ENCODE data around the gene TSFM.

The TSFM gene

GRCh38 chr12:57809425-57809824, 26.8 kb downstream of the TSFM start:
- DNase-seq = no peak
- no peaks in the 10 kb centered on the region for H3K9me3 ChIP-seq
- no peak for TF ChIP-seq CTCF (IDR thresholded peaks at IDR 0.05; ENCODE audit: low read depth, low read length)
- H3K36me3 ChIP-seq = no peaks in the 10 kb centered on the region
- H3K27me3 ChIP-seq = no peaks in the 10 kb centered on the region
- H3K4me1 ChIP-seq = no peaks in the 10 kb centered on the region
- H3K4me3 ChIP-seq (ENCODE audit: low read depth, low read length) = no peak overlapping the region

GRCh38 chr12:57810450-57810849, 27.9 kb downstream of the TSFM start:
- DNase-seq = no peak
- no peaks in the 10 kb centered on the region for H3K36me3 ChIP-seq
- H3K27me3 ChIP-seq = no peaks in the 10 kb centered on the region
- no peak for TF ChIP-seq CTCF (IDR thresholded peaks at IDR 0.05; ENCODE audit: low read depth, low read length)
- H3K9me3 ChIP-seq = no peaks in the 10 kb centered on the region
- no peak overlapping the region for H3K4me3 ChIP-seq (ENCODE audit: low read depth, low read length)
- peaks cover under 1% of the 10 kb centered on the region; the same call in 1 of the 2 replicates for H3K4me1 ChIP-seq

DNA sequence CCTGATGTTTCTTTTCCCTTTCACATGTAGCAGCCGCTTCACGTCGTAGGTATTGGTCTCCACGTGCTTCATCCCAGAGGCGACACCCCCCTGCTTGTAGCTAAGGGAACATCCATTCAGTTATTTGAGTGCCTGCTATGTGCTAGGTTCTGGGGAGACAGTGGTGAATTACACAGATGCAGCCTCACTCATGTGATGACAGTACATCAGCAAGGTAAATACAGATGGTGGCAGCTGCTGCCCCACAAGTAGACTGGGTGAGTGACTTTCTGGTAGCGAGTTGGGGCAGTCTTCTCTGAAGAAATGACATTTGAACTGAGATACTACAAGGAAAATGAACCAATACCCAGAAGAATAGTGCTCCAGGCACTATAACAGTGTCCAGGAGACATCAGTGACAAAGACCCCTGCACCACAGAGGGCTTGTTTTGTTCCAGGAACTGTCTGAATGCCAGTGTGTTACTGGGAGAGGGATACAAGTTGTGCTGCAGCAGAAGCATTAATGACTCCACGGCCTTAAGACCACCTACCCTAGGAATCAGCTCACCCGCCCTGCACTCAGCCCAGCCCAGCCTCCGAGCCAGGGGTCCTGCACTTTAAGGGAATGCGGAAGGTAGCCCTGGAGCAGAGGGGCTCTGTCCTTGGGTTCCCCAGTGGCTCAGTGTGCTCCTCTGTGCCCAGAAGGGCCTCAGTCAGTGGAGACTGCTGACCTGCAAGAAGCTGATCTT, 28.6 kb downstream of the TSFM start:
- Histone ChIP-seq H3K36me3 (no peaks in the 10 kb centered on the region), H3K4me3 (ENCODE audit: low read depth, low read length) (no peak overlapping the region), H3K9me3 (no peaks in the 10 kb centered on the region), H3K27me3 (no peaks in the 10 kb centered on the region), H3K4me1 (peaks cover 6% of the 10 kb centered on the region)
- no peak for DNase-seq
- TF ChIP-seq CTCF (IDR thresholded peaks at IDR 0.05; ENCODE audit: low read depth, low read length) = no peak

GRCh38 chr12:57813111-57813970, 30.8 kb downstream of the TSFM start:
- TF ChIP-seq CTCF (IDR thresholded peaks at IDR 0.05; ENCODE audit: low read depth, low read length) = no peak
- Histone ChIP-seq H3K4me1 (peaks cover 16% of the 10 kb centered on the region), H3K36me3 (no peaks in the 10 kb centered on the region)

DNA sequence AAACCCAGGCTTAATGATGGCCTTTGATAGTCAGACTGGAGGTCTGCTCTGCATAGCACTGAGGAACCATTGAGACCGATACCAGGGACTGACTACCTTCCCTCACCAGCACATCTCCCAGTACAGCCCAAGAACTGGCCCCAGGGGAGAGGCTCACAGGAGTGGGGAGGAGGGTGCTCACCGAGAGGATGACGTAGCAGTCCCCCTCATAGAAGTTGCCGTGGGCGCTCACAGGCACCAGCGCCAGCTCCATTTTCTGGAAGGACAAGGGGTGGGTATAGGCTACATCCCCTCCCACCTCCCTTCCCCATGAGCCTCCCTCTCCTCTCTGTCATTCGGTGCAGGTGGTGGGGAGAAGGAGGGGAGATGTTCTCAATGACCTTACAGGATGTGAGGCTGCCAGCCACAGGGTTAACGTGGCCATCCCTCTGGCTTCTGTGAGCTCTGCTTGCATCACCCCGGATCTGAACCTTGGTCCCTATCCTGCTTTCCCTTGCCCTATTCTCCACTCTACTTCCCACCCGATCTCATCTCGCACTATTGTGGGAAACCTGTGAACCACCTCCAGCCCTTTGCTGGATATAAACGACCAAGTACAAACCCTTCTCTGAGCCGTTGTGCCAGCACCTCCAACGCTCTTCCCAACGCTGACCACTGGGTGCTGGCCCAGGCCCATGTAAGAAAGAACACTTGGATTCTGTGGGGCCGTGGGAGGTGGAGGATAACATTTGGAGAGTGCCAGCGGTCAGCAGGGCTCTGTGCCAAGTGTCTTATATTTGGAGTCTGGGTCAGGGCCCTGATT, 31.6 kb downstream of the TSFM start:
- no peak for TF ChIP-seq CTCF (IDR thresholded peaks at IDR 0.05; ENCODE audit: low read depth, low read length)
- Histone ChIP-seq H3K4me3 (ENCODE audit: low read depth, low read length) (no peak overlapping the region), H3K27me3 (no peaks in the 10 kb centered on the region), H3K36me3 (no peaks in the 10 kb centered on the region), H3K4me1 (peaks cover 16% of the 10 kb centered on the region), H3K9me3 (no peaks in the 10 kb centered on the region)
- DNase-seq = no peak

More at GRCh38 chr12:57813111-57813970, 30.8 kb downstream of the TSFM start:
- DNase-seq = no peak
- Histone ChIP-seq H3K27me3 (no peaks in the 10 kb centered on the region), H3K4me3 (ENCODE audit: low read depth, low read length) (no peak overlapping the region), H3K9me3 (no peaks in the 10 kb centered on the region)

Measured in BE2C (cell line).